ENCODE measurements around the gene PCMTD2.

PCMTD2 gene

GRCh38 chr20:64214952-64215351, 40.6 kb upstream of the PCMTD2 start:
- H3K4me3 ChIP-seq (ENCODE audit: low read depth, low read length) = no peak overlapping the region
- no peak overlapping the region for H3K27ac ChIP-seq (ENCODE audit: extremely low read depth, low read depth, low read length)
- TF ChIP-seq SCRT2 (tag by site-specific recombination; IDR thresholded peaks at IDR 0.05) (no peak), ZNF645 (tag by site-specific recombination; IDR thresholded peaks at IDR 0.05) (no peak), ZFHX2 (tag by site-specific recombination; conservative IDR thresholded peaks at IDR 0.05) (peak; percentile 50), ZNF223 (tag by site-specific recombination; IDR thresholded peaks at IDR 0.05) (no peak), ZFP3 (tag by site-specific recombination; IDR thresholded peaks at IDR 0.05; ENCODE audit: low read depth) (no peak), MYNN (tag by site-specific recombination; IDR thresholded peaks at IDR 0.05; ENCODE audit: borderline replicate concordance) (no peak), ZNF660 (tag by site-specific recombination; IDR thresholded peaks at IDR 0.05) (no peak), ZIC2 (tag by site-specific recombination; IDR thresholded peaks at IDR 0.05) (peak; percentile 60)
- TF ChIP-seq, protein P1, sequence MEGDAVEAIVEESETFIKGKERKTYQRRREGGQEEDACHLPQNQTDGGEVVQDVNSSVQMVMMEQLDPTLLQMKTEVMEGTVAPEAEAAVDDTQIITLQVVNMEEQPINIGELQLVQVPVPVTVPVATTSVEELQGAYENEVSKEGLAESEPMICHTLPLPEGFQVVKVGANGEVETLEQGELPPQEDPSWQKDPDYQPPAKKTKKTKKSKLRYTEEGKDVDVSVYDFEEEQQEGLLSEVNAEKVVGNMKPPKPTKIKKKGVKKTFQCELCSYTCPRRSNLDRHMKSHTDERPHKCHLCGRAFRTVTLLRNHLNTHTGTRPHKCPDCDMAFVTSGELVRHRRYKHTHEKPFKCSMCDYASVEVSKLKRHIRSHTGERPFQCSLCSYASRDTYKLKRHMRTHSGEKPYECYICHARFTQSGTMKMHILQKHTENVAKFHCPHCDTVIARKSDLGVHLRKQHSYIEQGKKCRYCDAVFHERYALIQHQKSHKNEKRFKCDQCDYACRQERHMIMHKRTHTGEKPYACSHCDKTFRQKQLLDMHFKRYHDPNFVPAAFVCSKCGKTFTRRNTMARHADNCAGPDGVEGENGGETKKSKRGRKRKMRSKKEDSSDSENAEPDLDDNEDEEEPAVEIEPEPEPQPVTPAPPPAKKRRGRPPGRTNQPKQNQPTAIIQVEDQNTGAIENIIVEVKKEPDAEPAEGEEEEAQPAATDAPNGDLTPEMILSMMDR (tag by site-specific recombination; IDR thresholded peaks at IDR 0.05) = no peak
- ChIA-PET POLR2A (no interaction called here), CTCF (no interaction called here)
- no peaks in the 10 kb centered on the region for H3K36me3 ChIP-seq (ENCODE audit: control insufficient read depth in 2 of 2, insufficient read depth in 1 of 2, low read length in 2 of 2)
- no peaks in the 10 kb centered on the region for H3K4me1 ChIP-seq (ENCODE audit: control insufficient read depth, insufficient read depth, low read length)
- no peaks in the 10 kb centered on the region for H3K9me3 ChIP-seq (ENCODE audit: control insufficient read depth, insufficient read depth, low read depth, low read length)

- no peaks in the 10 kb centered on the region for H3K36me3 ChIP-seq (ENCODE audit: control insufficient read depth in 2 of 2, insufficient read depth in 1 of 2, low read length in 2 of 2)
- H3K4me3 ChIP-seq (ENCODE audit: low read depth, low read length) = no peak overlapping the region
- no peak overlapping the region for H3K27ac ChIP-seq (ENCODE audit: extremely low read depth, low read depth, low read length)
- POLR2A ChIA-PET = no interaction called here
- H3K4me1 ChIP-seq (ENCODE audit: control insufficient read depth, insufficient read depth, low read length) = no peaks in the 10 kb centered on the region
- H3K9me3 ChIP-seq (ENCODE audit: control insufficient read depth, insufficient read depth, low read depth, low read length) = no peaks in the 10 kb centered on the region
- TF ChIP-seq BCL11A (tag by site-specific recombination; IDR thresholded peaks at IDR 0.05; ENCODE audit: low read depth) = no peak
- TF ChIP-seq, protein P2, sequence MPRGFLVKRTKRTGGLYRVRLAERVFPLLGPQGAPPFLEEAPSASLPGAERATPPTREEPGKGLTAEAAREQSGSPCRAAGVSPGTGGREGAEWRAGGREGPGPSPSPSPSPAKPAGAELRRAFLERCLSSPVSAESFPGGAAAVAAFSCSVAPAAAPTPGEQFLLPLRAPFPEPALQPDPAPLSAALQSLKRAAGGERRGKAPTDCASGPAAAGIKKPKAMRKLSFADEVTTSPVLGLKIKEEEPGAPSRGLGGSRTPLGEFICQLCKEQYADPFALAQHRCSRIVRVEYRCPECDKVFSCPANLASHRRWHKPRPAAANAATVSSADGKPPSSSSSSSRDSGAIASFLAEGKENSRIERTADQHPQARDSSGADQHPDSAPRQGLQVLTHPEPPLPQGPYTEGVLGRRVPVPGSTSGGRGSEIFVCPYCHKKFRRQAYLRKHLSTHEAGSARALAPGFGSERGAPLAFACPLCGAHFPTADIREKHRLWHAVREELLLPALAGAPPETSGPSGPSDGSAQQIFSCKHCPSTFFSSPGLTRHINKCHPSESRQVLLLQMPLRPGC (tag by site-specific recombination; IDR thresholded peaks at IDR 0.05) = no peak
- no peak for TF ChIP-seq ZNF174 (tag by site-specific recombination; IDR thresholded peaks at IDR 0.05)
- TF ChIP-seq ZNF16 (tag by site-specific recombination; IDR thresholded peaks at IDR 0.05; ENCODE audit: low read depth) = no peak
- no peak for TF ChIP-seq YY1 (tag by site-specific recombination; IDR thresholded peaks at IDR 0.05)
- no peak for TF ChIP-seq ZNF837 (tag by site-specific recombination; IDR thresholded peaks at IDR 0.05)
- TF ChIP-seq, protein P3, sequence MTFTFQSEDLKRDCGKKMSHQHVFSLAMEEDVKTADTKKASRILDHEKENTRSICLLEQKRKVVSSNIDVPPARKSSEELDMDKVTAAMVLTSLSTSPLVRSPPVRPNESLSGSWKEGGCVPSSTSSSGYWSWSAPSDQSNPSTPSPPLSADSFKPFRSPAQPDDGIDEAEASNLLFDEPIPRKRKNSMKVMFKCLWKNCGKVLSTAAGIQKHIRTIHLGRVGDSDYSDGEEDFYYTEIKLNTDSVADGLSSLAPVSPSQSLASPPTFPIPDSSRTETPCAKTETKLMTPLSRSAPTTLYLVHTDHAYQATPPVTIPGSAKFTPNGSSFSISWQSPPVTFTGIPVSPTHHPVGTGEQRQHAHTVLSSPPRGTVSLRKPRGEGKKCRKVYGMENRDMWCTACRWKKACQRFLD (tag by site-specific recombination; IDR thresholded peaks at IDR 0.05) = no peak
- TF ChIP-seq, protein P4, sequence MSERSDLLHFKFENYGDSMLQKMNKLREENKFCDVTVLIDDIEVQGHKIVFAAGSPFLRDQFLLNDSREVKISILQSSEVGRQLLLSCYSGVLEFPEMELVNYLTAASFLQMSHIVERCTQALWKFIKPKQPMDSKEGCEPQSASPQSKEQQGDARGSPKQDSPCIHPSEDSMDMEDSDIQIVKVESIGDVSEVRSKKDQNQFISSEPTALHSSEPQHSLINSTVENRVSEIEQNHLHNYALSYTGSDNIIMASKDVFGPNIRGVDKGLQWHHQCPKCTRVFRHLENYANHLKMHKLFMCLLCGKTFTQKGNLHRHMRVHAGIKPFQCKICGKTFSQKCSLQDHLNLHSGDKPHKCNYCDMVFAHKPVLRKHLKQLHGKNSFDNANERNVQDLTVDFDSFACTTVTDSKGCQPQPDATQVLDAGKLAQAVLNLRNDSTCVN (tag by site-specific recombination; optimal IDR thresholded peaks at IDR 0.05) = no peak
- no peak for TF ChIP-seq MZF1 (tag by site-specific recombination; IDR thresholded peaks at IDR 0.05; ENCODE audit: borderline replicate concordance)
- CTCF ChIA-PET = no interaction called here
These were observed 39.5 kb upstream of the PCMTD2 start for GRCh38 chr20:64216036-64216435.
